H9 (cell line): ENCODE data around the gene COL9A2. TPM values are rescaled to one million over a fixed set of nuclear protein-coding genes. Genes with fewer than 3 reads are reported as not detected.

Experiments used
- DNase-seq: peaks from one replicate; pipeline ENCODE4 v3.0.0-alpha.2; 2017
- H2AFZ ChIP-seq: one replicate; pipeline ENCODE4 v1.6.1; 2013; ENCODE audit warnings: mild to moderate bottlenecking, low read length, control low read depth, moderate library complexity
- H2AK5ac ChIP-seq: 2 replicates; pipeline ENCODE4 v1.6.1; 2013; ENCODE audit warnings: low read length, control low read depth, mixed read lengths; ENCODE audit not compliant: insufficient read length
- H2BK120ac ChIP-seq: one replicate; pipeline ENCODE4 v1.6.1; 2013; ENCODE audit warnings: low read depth, mild to moderate bottlenecking, low read length, control low read depth, inconsistent platforms; ENCODE audit not compliant: poor library complexity, severe bottlenecking
- H2BK12ac ChIP-seq: 2 replicates; pipeline ENCODE4 v1.6.1; 2013; ENCODE audit warnings: low read length, control low read depth, mixed read lengths, low read depth; ENCODE audit not compliant: insufficient read length
- H2BK15ac ChIP-seq: 2 replicates; pipeline ENCODE4 v1.6.1; 2013; ENCODE audit warnings: low read depth, low read length, control low read depth
- H2BK20ac ChIP-seq: one replicate; pipeline ENCODE4 v1.6.1; 2013; ENCODE audit warnings: low read depth, mild to moderate bottlenecking, low read length, control low read depth, inconsistent platforms; ENCODE audit not compliant: poor library complexity, severe bottlenecking
- H2BK5ac ChIP-seq: 2 replicates; pipeline ENCODE4 v1.6.1; 2013; ENCODE audit warnings: low read length, control low read depth, mixed read lengths; ENCODE audit not compliant: insufficient read length
- H3K14ac ChIP-seq: 2 replicates; pipeline ENCODE4 v1.6.1; 2013; ENCODE audit warnings: low read length, control low read depth; ENCODE audit not compliant: insufficient read depth
- H3K18ac ChIP-seq: 2 replicates; pipeline ENCODE4 v1.6.1; 2013; ENCODE audit warnings: low read depth, mild to moderate bottlenecking, mixed read lengths, low read length, control low read depth; ENCODE audit not compliant: insufficient read length
- H3K23ac ChIP-seq: 2 replicates; pipeline ENCODE4 v1.6.1; 2013; ENCODE audit warnings: low read length, control low read depth, mixed read lengths, low read depth; ENCODE audit not compliant: insufficient read length
- H3K23me2 ChIP-seq: 2 replicates; pipeline ENCODE4 v1.6.1; 2013; ENCODE audit warnings: low read depth, mild to moderate bottlenecking, mixed read lengths, low read length, control low read depth; ENCODE audit not compliant: insufficient read length, poor library complexity, severe bottlenecking
- H3K27ac ChIP-seq: 2 replicates; pipeline ENCODE4 v1.5.1; 2013; ENCODE audit warnings: low read length, control low read depth, mixed read lengths, low read depth; ENCODE audit not compliant: insufficient read length
- H3K27me3 ChIP-seq: 2 replicates; pipeline ENCODE4 v1.6.1; 2013; ENCODE audit warnings: low read length, control low read depth, inconsistent platforms; ENCODE audit not compliant: insufficient read depth
- H3K4ac ChIP-seq: 2 replicates; pipeline ENCODE4 v1.6.1; 2013; ENCODE audit warnings: low read depth, mild to moderate bottlenecking, control low read depth, inconsistent platforms, low read length, moderate library complexity
- H3K4me1 ChIP-seq: 2 replicates; pipeline ENCODE4 v1.6.1; 2013; ENCODE audit warnings: low read length, control low read depth, inconsistent platforms; ENCODE audit not compliant: insufficient read depth
- H3K4me2 ChIP-seq: 2 replicates; pipeline ENCODE4 v1.6.1; 2013; ENCODE audit warnings: low read length, control low read depth, mixed read lengths; ENCODE audit not compliant: insufficient read length, insufficient read depth
- H3K56ac ChIP-seq: 2 replicates; pipeline ENCODE4 v1.6.1; 2013; ENCODE audit warnings: low read depth, mild to moderate bottlenecking, mixed read lengths, low read length, control low read depth; ENCODE audit not compliant: insufficient read length
- H3K79me1 ChIP-seq: 2 replicates; pipeline ENCODE4 v1.6.1; 2013; ENCODE audit warnings: low read depth, mild to moderate bottlenecking, moderate library complexity, low read length, control low read depth, inconsistent platforms; ENCODE audit not compliant: insufficient read depth, poor library complexity, severe bottlenecking
- H3K79me2 ChIP-seq: 2 replicates; pipeline ENCODE4 v1.6.1; 2013; ENCODE audit warnings: low read length, control low read depth, inconsistent platforms; ENCODE audit not compliant: insufficient read depth
- H3K9ac ChIP-seq: 2 replicates; pipeline ENCODE4 v1.6.1; 2013; ENCODE audit warnings: low read length, control low read depth, mixed read lengths; ENCODE audit not compliant: insufficient read length; ENCODE audit errors: extremely low read depth
- H3K9me3 ChIP-seq: one replicate; pipeline ENCODE4 v1.6.1; 2013; ENCODE audit warnings: low read depth, low read length, inconsistent platforms; ENCODE audit not compliant: control insufficient read depth
- H3T11ph ChIP-seq: one replicate; pipeline ENCODE4 v1.6.1; 2013; ENCODE audit warnings: mild to moderate bottlenecking, low read length, control low read depth, inconsistent platforms
- H4K20me1 ChIP-seq: one replicate; pipeline ENCODE4 v1.6.1; 2013; ENCODE audit not compliant: control insufficient read depth, insufficient read length, insufficient read depth
- H4K5ac ChIP-seq: 2 replicates; pipeline ENCODE4 v1.6.1; 2013; ENCODE audit warnings: low read depth, mild to moderate bottlenecking, mixed read lengths, low read length, control low read depth; ENCODE audit not compliant: insufficient read length
- H4K8ac ChIP-seq: replicated peaks from 2 replicates; pipeline ENCODE4 v1.6.1; 2013; ENCODE audit warnings: low read length, control low read depth, mixed read lengths, low read depth; ENCODE audit not compliant: insufficient read length
- H4K91ac ChIP-seq: 2 replicates; pipeline ENCODE4 v1.6.1; 2013; ENCODE audit warnings: low read depth, mild to moderate bottlenecking, moderate library complexity, mixed read lengths, low read length, control low read depth; ENCODE audit not compliant: insufficient read length
- H3K27ac Mint-ChIP-seq, 3 experiments: 2 replicates in 2 of 3; 3 replicates in 1 of 3; pipeline ENCODE4 v1.8.0; 2020 to 2021; ENCODE audit warnings: mixed read lengths in 3 of 3, mild to moderate bottlenecking in 1 of 3, moderate library complexity in 1 of 3
- H3K27me3 Mint-ChIP-seq: 2 replicates; pipeline ENCODE4 v1.8.0; 2021; ENCODE audit warnings: low read depth, mild to moderate bottlenecking, moderate library complexity, mixed read lengths
- H3K36me3 Mint-ChIP-seq, 3 experiments: 2 replicates in 2 of 3; 3 replicates in 1 of 3; pipeline ENCODE4 v1.8.0; 2020 to 2021; ENCODE audit warnings: low read depth in 3 of 3, mixed read lengths in 3 of 3; ENCODE audit not compliant: insufficient read depth in 1 of 3
- H3K4me1 Mint-ChIP-seq, 2 experiments: 2 replicates each; pipeline ENCODE4 v1.8.0; 2020; ENCODE audit warnings: mixed read lengths in 2 of 2
- H3K4me3 Mint-ChIP-seq, 2 experiments: 2 replicates in 1 of 2; 3 replicates in 1 of 2; pipeline ENCODE4 v1.8.0; 2020 to 2021; ENCODE audit warnings: mild to moderate bottlenecking in 2 of 2, mixed read lengths in 2 of 2, moderate library complexity in 1 of 2
- H3K9me3 Mint-ChIP-seq, 2 experiments: 2 replicates in 1 of 2; 3 replicates in 1 of 2; pipeline ENCODE4 v1.8.0; 2020; ENCODE audit warnings: mild to moderate bottlenecking in 2 of 2, mixed read lengths in 2 of 2, moderate library complexity in 1 of 2
- WGBS: extraction: QIAGEN DNeasy Blood & Tissue Kit; methylation state at CpG from one replicate; pipeline ENCODE4 v1.1.7; 2013; ENCODE audit warnings: missing lambda C conversion rate, low lambda C conversion rate, mixed read lengths; ENCODE audit not compliant: insufficient read length; ENCODE audit errors: extremely low coverage; 5-methylcytosine and 5-hydroxymethylcytosine counted together
- total RNA-seq: library from RNA; stranded (reverse); gene quantifications from 2 replicates; pipeline ENCODE4 v1.2.1, GENCODE V29; 2021
- TF ChIP-seq, protein P1 (sequence below): fragments of 200-600 bp; sonication (generic); conservative IDR thresholded peaks from 3 replicates; pipeline ENCODE4 v1.8.0; 2021; ENCODE audit warnings: antibody characterized with exemption, mild to moderate bottlenecking

The COL9A2 gene
- total RNA-seq, 1 experiment from 2014 or later = 4.5 TPM

DNA sequence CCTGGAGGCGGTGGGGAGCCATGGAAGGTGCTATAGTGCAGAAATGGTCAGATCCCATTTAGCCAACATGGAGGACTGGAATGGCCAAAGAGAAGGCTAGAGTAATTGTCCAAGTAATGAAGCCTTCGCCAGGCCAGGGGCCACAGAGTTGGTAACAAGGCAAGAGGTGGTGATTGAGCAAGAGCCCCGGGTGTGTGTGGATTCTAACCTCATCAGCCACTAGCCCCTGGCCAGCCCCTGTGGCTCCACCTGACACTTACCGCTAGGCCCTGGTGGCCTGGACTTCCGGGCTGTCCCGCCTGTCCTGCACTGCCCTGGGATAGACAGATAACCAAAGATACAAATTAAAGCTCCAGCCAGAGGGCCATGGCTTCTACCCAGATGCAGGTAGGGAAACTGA is 9.9 kb downstream of the COL9A2 start:
- Mint-ChIP-seq H3K27ac (no peak overlapping the region; a peak in 1 of 7 replicates), H3K4me1 (peaks cover 0 to 4% of the 10 kb centered on the region in 2 experiments; a peak in 2 of 4 replicates), H3K27me3 (peaks cover 5% of the 10 kb centered on the region; the same call in 1 of the 2 replicates), H3K36me3 (no peaks in the 10 kb centered on the region), H3K4me3 (no peak overlapping the region), H3K9me3 (no peaks in the 10 kb centered on the region)
- Histone ChIP-seq H3K9ac (no peak overlapping the region), H3K27me3 (no peaks in the 10 kb centered on the region), H3K14ac (no peak overlapping the region), H2AK5ac (no peak overlapping the region), H2BK20ac (no peak overlapping the region), H3K4ac (no peak overlapping the region), H3K79me2 (no peaks in the 10 kb centered on the region), H2BK15ac (no peak overlapping the region), H3K23me2 (peaks cover 3% of the 10 kb centered on the region), H4K5ac (no peak overlapping the region), H4K91ac (no peak overlapping the region), H2BK12ac (no peak overlapping the region), H2BK5ac (no peak overlapping the region), H3K4me2 (no peak overlapping the region), H3K27ac (no peak overlapping the region), H3K79me1 (no peaks in the 10 kb centered on the region), H2BK120ac (no peak overlapping the region), H3K18ac (no peak overlapping the region), H2AFZ (no peak overlapping the region), H3K56ac (no peak overlapping the region), H3K4me1 (no peaks in the 10 kb centered on the region), H3K9me3 (no peaks in the 10 kb centered on the region), H3T11ph (no peak overlapping the region), H3K23ac (no peak overlapping the region), H4K8ac (no peak overlapping the region), H4K20me1 (no peaks in the 10 kb centered on the region)
- no peak for DNase-seq
- WGBS = no CpG with 5 or more reads among the region's 6 CpGs
- TF ChIP-seq, protein P1, sequence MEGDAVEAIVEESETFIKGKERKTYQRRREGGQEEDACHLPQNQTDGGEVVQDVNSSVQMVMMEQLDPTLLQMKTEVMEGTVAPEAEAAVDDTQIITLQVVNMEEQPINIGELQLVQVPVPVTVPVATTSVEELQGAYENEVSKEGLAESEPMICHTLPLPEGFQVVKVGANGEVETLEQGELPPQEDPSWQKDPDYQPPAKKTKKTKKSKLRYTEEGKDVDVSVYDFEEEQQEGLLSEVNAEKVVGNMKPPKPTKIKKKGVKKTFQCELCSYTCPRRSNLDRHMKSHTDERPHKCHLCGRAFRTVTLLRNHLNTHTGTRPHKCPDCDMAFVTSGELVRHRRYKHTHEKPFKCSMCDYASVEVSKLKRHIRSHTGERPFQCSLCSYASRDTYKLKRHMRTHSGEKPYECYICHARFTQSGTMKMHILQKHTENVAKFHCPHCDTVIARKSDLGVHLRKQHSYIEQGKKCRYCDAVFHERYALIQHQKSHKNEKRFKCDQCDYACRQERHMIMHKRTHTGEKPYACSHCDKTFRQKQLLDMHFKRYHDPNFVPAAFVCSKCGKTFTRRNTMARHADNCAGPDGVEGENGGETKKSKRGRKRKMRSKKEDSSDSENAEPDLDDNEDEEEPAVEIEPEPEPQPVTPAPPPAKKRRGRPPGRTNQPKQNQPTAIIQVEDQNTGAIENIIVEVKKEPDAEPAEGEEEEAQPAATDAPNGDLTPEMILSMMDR = no peak
